AG04450 (cell line): ENCODE data around the gene CFAP52. TPM values are rescaled to one million over a fixed set of nuclear protein-coding genes. Genes with fewer than 3 reads are reported as not detected.
"Not testable (repeated sequence)": the region's sequence is repeated elsewhere in the genome, so short reads cannot be mapped to it uniquely, and the experiment has no call there.

ENCODE experiments used
- CTCF ChIA-PET: fragments of 300-600, 350-600 bp; formaldehyde crosslinking; extraction: SDS; loops from one replicate; lab custom pipeline; 2022; ENCODE audit warnings: antibody characterized with exemption, inconsistent platforms; lab: Charles Lee
- POLR2A ChIA-PET: fragments of 350-600 bp; formaldehyde crosslinking; extraction: SDS; loops from one replicate; lab custom pipeline; 2021; ENCODE audit warnings: antibody characterized with exemption, inconsistent platforms; lab: Yijun Ruan, JAX
- DNase-seq: peaks from one replicate; pipeline ENCODE4 v3.0.0-alpha.2; 2011; ENCODE audit warnings: low read depth, low spot score
- H3K27ac ChIP-seq: one replicate; pipeline ENCODE4 v1.5.1; 2012; ENCODE audit warnings: low read depth, low read length, control low read depth
- H3K27me3 ChIP-seq: one replicate; pipeline ENCODE4 v1.6.0; 2012; ENCODE audit warnings: low read length; ENCODE audit not compliant: control insufficient read depth, insufficient read depth
- H3K4me3 ChIP-seq: 2 replicates; pipeline ENCODE4 v1.5.1; 2011; ENCODE audit warnings: mild to moderate bottlenecking, low read depth, low read length, control low read depth
- H3K9me3 ChIP-seq: 2 replicates; pipeline ENCODE4 v1.5.1; 2012; ENCODE audit warnings: low read length; ENCODE audit not compliant: control insufficient read depth, insufficient read depth
- CTCF ChIP-seq: IDR thresholded peaks from 2 replicates; pipeline ENCODE4 v1.5.1; 2011; ENCODE audit warnings: low read depth, low read length, control low read depth, inconsistent platforms
- polyA plus RNA-seq: library from polyadenylated mRNA; depleted of rRNA; stranded (reverse); fragments of >200 nt; gene quantifications from 2 replicates; pipeline ENCODE4 v1.2.3, GENCODE V29; 2011

The CFAP52 gene
- polyA plus RNA-seq, 1 experiment, result not detected

DNA sequence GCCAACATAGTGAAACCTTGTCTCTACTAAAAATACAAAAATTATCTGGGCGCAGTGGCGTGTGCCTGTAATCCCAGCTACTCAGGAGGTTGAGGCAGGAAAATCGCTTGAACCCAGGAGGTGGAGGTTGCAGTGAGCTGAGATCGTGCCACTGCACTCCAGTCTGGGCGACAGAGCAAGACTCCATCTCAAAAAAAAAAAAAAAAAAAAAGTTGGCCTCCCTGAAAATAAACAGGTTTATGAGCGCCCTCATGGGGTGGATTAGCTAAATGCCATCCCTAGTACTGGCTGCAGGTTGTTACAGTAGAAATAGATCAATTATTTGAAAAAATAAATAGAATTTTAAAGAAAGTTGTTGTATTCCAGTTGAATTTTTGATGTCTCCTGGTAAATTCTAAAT, 21.7 kb upstream of the CFAP52 start:
- H3K27ac ChIP-seq, H3K4me3 ChIP-seq, DNase-seq, H3K9me3 ChIP-seq, POLR2A ChIA-PET, H3K27me3 ChIP-seq: not testable (repeated sequence)
- peak; percentile 42 for TF ChIP-seq CTCF
- CTCF ChIA-PET, result interaction anchor here (0.6 to 2.0 kb wide), 10 partner anchors 17 to 1048 kb away, joined by 3 to 9 read pairs (median 3); partner anchors contain the start of gene NTN1

- no peak for DNase-seq
- Histone ChIP-seq H3K9me3 (no peaks in the 10 kb centered on the region), H3K27ac (peak overlapping the region; percentile 39), H3K27me3 (no peaks in the 10 kb centered on the region), H3K4me3 (no peak overlapping the region)
- ChIA-PET CTCF (no interaction called here), POLR2A (interaction anchor here (0.6 kb wide), 1 partner anchor 11 kb away, joined by 4 read pairs; no protein-coding TSS in a partner anchor)
- no peak for TF ChIP-seq CTCF
Observed at GRCh38 chr17:9557161-9557755, 19.2 kb upstream of the CFAP52 start.

DNA sequence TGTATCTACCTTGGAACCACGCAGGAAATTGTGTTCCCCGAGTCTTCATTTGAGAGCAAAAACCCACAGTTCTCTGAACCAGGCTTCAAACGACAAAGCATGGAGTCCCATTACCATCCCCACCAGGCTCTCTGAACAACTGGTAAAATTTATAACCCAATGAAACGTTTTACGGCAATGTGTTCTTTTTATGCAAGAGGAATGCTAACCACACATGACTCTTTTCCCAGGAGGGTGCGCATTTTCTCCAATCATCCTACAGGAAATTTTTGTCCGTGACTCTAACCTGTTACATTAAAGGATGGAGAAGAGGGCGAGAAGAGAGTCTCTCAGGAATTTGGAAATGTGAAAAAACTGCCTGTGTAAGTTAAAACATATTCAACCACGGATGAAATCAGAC, 18.6 kb upstream of the CFAP52 start:
- H3K27ac ChIP-seq, result peak overlapping the region; percentile 39
- no peak for DNase-seq
- POLR2A ChIA-PET, result no interaction called here
- H3K4me3 ChIP-seq, result no peak overlapping the region
- no peaks in the 10 kb centered on the region for H3K9me3 ChIP-seq
- CTCF ChIA-PET, result no interaction called here
- no peak for TF ChIP-seq CTCF
- no peaks in the 10 kb centered on the region for H3K27me3 ChIP-seq

- Histone ChIP-seq H3K4me3 (no peak overlapping the region), H3K27ac (no peak overlapping the region), H3K9me3 (no peaks in the 10 kb centered on the region; the same call in 1 of the 2 replicates), H3K27me3 (no peaks in the 10 kb centered on the region)
- no peak for DNase-seq
- ChIA-PET POLR2A (no interaction called here), CTCF (interaction anchor here (2.3 kb wide), 1 partner anchor 13 kb away, joined by 15 read pairs; the partner anchor contains the start of gene CFAP52)
- no peak for TF ChIP-seq CTCF
Observed at GRCh38 chr17:9564104-9564503, 12.3 kb upstream of the CFAP52 start.

GRCh38 chr17:9566067-9566466, 10.4 kb upstream of the CFAP52 start:
- Histone ChIP-seq H3K27ac (no peak overlapping the region), H3K27me3 (no peaks in the 10 kb centered on the region), H3K9me3 (no peaks in the 10 kb centered on the region; the same call in 1 of the 2 replicates), H3K4me3 (no peak overlapping the region)
- no peak for TF ChIP-seq CTCF
- CTCF ChIA-PET, result interaction anchor here (2.3 kb wide), 1 partner anchor 11 kb away, joined by 15 read pairs; the partner anchor contains the start of gene CFAP52
- DNase-seq, result no peak
- POLR2A ChIA-PET, result no interaction called here

GRCh38 chr17:9566739-9567138, 9.7 kb upstream of the CFAP52 start:
- DNase-seq, H3K4me3 ChIP-seq, H3K9me3 ChIP-seq, POLR2A ChIA-PET, H3K27ac ChIP-seq, H3K27me3 ChIP-seq: not testable (repeated sequence)
- CTCF ChIA-PET, result interaction anchor here (1.3 kb wide), 1 partner anchor 10 kb away, joined by 7 read pairs; the partner anchor contains the start of gene CFAP52
